Non-pigmented ciliary epithelial cell (primary cell): Measurements from ENCODE around the gene PURA.

ENCODE experiments used
- DNase-seq: peaks from one replicate; pipeline ENCODE4 v3.0.0-alpha.2; 2010; ENCODE audit warnings: low read depth

Gene PURA

GRCh38 chr5:140113699-140114263, at the start of gene PURA:
Gene PURA, plus strand, starts transcription at chr5:140114109. Its CDS starts 73 bp downstream, at chr5:140114182.
- DNase-seq, result peak; percentile 53

GRCh38 chr5:140072812-140073211, 41.1 kb upstream of the PURA start:
- no peak for DNase-seq

DNA sequence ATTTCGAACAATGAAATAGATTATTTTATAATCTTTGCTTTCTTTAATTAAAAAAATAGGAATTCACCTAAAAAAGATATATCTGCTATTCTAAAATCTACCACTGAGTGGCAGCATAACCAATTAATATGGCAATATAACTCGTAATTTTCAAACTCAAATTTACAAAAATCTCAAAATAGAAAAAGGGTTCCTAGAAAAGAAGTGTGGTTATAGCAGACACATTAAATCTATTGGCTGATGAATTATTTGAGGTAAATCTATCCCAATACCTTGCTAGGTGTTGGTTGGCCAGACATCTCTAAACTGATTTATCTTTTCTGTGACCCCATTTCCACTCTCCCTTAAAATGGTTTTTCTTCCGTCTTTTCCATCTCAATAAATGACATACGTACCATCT, 40.6 kb upstream of the PURA start:
- DNase-seq, result no peak

- no peak for DNase-seq
Observed at GRCh38 chr5:140075371-140075770, 38.5 kb upstream of the PURA start.

- no peak for DNase-seq
Observed at GRCh38 chr5:140076142-140076541, 37.8 kb upstream of the PURA start.

DNA sequence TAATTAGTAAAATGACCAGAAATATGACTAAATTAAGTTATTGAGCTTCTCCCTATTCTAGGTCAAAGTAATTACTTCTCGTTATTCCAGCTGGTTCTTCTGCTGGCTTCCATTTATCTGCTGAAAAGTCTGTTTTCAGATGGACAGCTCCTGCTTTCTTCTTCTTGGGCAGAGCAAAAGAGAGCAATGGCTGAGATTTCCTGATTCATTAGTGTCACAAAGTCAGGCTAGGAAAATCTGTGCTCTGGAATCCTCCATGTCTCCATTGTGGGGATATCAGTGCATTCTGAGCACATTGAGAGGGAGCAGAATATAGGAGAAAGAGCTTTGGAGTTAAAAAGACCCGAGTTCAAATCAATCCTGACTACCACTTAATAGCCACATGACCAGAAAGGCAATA, 37.1 kb upstream of the PURA start:
- DNase-seq, result no peak

DNA sequence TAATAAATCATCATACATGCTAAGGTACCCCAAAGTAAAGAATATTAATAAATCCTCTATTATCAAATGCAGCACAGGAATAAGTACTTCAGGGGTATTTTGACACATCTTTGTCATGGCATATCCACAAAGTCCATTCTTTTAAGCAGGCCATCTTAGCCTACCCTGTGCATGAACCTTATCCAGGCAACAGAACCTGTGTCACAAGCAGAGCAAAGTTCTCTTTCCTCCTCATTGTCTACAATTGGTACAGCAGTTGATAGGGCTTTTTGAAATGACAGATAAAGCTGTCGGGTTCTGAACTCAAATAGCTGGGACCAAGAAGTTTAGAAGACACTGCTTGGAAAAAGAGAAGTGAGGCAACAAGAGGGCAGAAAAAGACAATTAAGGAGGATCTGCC, 30.8 kb upstream of the PURA start:
- DNase-seq, result no peak

- DNase-seq, result no peak
Observed at GRCh38 chr5:140083650-140084049, 30.3 kb upstream of the PURA start.

DNA sequence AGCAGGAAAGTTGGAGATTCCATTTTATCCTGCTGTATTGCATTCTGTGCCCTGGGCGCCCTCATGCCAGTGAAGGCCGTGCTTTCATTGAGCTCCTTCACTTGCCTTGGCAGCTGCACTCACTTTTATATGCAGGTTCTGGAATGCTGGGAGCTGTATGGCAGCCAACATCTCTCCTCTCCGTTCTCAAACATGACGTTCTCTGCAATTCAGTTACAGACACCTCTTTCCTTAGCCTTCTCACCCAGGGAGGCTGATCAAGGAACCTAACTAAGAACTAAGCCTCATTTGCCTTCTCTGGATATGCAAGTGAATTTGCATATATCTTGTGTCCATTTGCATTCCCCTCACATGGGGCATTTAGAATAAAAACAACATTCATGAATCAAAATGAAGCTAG, 29.4 kb upstream of the PURA start:
- no peak for DNase-seq

DNA sequence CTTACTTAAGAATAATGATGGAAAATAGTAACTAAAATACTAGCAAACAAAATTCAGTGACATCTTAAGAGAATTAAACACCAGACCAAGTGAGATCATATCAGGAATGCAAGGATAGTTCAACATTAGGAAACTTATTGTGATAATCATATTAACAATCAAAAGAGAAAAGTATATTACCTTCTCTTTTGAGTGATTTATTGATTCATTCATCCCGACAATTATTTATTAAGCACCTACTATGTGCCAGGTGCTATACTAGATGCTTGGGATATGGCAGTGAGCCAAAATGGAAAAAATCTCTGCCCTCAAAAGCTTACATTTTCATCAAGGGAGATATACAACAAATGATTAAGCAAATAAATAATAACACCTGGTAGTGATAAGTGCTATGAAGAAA, 23.7 kb upstream of the PURA start:
- DNase-seq, result no peak

DNA sequence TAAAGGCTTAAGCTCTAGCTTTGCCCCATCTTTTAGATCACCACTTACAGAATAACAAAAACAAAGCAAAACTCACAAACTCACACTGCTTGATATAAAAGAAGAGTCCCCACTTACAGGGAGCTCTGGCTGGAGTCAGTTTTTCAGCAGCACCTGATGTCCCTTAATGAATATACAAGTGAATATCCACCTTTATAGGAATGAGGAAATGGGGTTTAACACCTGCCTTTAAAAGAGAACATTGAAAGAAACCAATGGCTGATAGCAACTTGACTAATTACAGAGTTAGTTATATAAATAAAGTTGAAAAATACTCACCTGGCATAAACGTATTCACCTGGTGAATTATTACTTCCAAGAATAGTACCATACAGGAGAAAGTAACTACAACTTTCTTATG, 20.7 kb upstream of the PURA start:
- no peak for DNase-seq

DNA sequence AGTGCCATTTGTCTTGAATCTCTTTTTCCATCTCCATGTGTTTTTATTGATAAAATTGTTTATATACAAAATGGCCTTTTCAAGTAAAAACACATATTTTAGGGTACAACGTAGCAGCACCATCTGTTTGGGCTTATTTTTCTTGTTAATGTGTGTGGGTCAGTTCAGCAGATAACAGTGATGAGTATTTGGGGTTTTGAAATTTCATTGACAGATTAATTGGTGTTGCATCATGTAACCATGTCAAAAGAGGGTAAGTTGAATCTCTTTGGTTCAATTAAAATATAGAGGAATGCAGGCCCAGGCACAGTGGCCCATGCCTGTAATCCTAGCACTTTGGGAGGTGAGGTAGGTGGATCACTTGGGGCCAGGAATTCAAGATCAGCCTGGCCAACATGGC, 20.0 kb upstream of the PURA start:
- no peak for DNase-seq

GRCh38 chr5:140094889-140095288, 19.0 kb upstream of the PURA start:
- DNase-seq, result no peak

GRCh38 chr5:140101179-140101578, 12.7 kb upstream of the PURA start:
- no peak for DNase-seq

GRCh38 chr5:140103154-140103553, 10.8 kb upstream of the PURA start:
- no peak for DNase-seq

DNA sequence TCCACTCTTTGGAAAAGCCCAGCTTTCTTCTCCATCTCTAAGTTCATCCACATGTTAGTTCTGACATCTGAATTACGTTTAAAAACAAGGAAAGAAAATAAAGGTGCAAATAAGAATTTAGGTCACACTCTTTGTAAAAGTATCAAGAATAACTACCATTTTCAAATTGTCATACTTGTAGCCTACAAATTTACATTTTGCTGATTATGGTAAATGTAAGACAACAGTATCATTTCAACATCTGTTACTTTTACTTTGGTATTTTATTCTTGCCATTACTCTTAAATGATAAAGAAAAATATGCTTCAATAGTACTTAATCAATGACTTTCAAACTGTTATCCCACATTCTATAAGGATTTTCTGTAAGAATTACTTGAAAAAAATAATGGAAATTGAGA, 9.8 kb upstream of the PURA start:
- DNase-seq, result no peak

- no peak for DNase-seq
Observed at GRCh38 chr5:140106101-140106500, 7.8 kb upstream of the PURA start.

DNA sequence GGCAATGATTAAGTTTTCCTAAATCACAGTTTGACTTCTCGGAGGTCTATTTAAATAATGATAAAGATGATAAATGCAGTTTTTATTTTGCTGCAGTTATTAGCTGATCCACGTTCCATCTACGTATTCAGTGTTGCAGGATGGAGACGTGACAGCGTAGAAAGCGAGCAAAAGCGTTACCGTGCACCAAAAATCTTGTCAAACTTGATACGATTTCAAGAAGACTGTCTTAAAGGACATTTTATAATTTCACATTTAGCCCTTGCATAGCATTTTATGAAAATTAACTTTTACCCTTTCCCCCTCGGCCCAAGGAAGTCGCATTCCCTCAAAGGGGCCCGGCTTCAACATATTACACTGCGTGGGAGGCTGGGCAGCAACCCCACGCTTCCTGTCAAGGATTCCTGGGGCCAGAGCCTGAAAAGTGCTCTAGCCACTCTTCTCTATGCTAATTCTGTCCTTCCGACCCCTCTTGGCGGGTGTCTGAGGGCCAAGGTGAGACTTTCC, 7.1 kb upstream of the PURA start:
- no peak for DNase-seq

GRCh38 chr5:140107312-140108092, 6.4 kb upstream of the PURA start:
- DNase-seq, result peak; percentile 61

DNA sequence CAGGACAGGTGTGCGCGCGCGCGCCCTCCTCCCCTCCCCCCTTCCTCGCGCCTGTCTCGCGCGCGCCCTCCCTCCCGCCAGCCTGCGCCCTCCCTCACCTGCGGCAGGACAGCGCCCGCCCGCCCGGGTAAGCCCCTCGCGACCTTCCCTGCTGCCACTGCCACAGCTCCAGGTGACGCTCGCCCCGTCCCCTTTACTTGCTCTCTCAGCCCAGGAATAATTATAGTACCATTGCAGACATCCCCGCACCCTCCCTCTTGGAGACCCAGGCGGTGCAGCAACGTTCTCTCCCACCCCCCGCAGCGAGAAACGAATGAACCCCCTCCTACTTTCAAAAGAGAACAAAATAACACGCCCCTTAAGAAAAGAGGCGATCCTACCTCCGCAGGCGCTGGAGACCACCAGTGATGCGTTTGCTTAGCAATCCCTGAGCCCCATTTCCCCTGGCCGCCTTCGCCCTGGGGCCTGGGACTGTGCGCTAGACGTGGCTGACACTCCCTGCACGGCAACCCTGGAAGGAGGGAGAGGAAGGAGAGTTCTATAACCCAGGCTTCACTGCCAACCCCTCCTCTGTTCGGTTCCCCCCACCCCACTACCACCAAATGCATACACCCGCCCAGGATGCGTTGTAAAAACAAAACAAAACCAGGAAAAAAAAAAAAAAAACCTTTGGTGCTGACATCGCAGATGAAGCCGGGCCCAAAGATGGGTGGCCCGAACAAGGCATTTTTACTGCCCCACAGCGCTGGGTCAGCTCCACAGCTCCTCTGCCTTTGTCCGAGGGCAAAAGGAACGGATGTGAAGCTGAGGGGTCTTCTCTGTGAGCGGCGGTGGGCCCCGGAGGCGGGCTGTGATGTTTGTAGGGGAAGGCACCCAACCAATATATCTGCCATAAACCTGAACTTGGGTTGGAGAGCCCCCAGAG, 5.6 kb upstream of the PURA start:
- DNase-seq, result no peak

- no peak for DNase-seq
Observed at GRCh38 chr5:140109018-140109758, 4.7 kb upstream of the PURA start.
